Fibroblast of lung (primary cell): Measurements from ENCODE around the gene ATP5F1C. TPM values are rescaled to one million over a fixed set of nuclear protein-coding genes. Genes with fewer than 3 reads are reported as not detected.

Experiments
- DNase-seq, 2 donors: peaks; one replicate each; pipeline versions ENCODE4 v3.0.0 to v3.0.0-alpha.2; 2010; ENCODE audit warnings: low read depth in 2 of 2
- H2AFZ ChIP-seq: 2 replicates; pipeline ENCODE4 v1.5.1; 2012; ENCODE audit warnings: low read length, control low read depth, inconsistent platforms
- H3K27ac ChIP-seq: 2 replicates; pipeline ENCODE4 v1.5.1; 2011; ENCODE audit warnings: low read length, control low read depth; ENCODE audit not compliant: insufficient read depth
- H3K27me3 ChIP-seq: 2 replicates; pipeline ENCODE4 v1.5.1; 2011; ENCODE audit warnings: mild to moderate bottlenecking, low read length; ENCODE audit not compliant: control insufficient read depth, insufficient read depth
- H3K36me3 ChIP-seq: 2 replicates; pipeline ENCODE4 v1.5.1; 2011; ENCODE audit warnings: low read length; ENCODE audit not compliant: control insufficient read depth, insufficient read depth
- H3K4me1 ChIP-seq: 2 replicates; pipeline ENCODE4 v1.5.1; 2011; ENCODE audit warnings: low read length; ENCODE audit not compliant: control insufficient read depth, insufficient read depth; ENCODE audit errors: extremely low read depth
- H3K4me2 ChIP-seq: 2 replicates; pipeline ENCODE4 v1.5.1; 2011; ENCODE audit warnings: low read length, control low read depth; ENCODE audit not compliant: insufficient read depth; ENCODE audit errors: extremely low read depth
- H3K4me3 ChIP-seq, 4 experiments: fragments of 200-600 bp in 1 of 4; sonication (generic) in 1 of 4; replicated peaks in 1 of 4; 2 replicates each; pipeline ENCODE4 v1.5.1; 2011 to 2016; ENCODE audit warnings: low read length in 4 of 4, low read depth in 3 of 4, mild to moderate bottlenecking in 3 of 4, control low read depth in 2 of 4, inconsistent platforms in 1 of 4, mixed read lengths in 1 of 4; ENCODE audit not compliant: insufficient read depth in 1 of 4; ENCODE audit errors: control extremely low read depth in 1 of 4
- H3K79me2 ChIP-seq: 2 replicates; pipeline ENCODE4 v1.5.1; 2012; ENCODE audit warnings: mild to moderate bottlenecking, low read length, inconsistent platforms; ENCODE audit not compliant: control insufficient read depth, insufficient read depth
- H3K9ac ChIP-seq: 2 replicates; pipeline ENCODE4 v1.5.1; 2011; ENCODE audit warnings: mild to moderate bottlenecking, low read length, control low read depth; ENCODE audit not compliant: insufficient read depth
- H3K9me3 ChIP-seq: 2 replicates; pipeline ENCODE4 v1.5.1; 2012; ENCODE audit warnings: low read depth, low read length; ENCODE audit not compliant: control insufficient read depth, insufficient read depth
- H4K20me1 ChIP-seq: 2 replicates; pipeline ENCODE4 v1.5.1; 2011; ENCODE audit warnings: low read length; ENCODE audit not compliant: control insufficient read depth, insufficient read depth; ENCODE audit errors: extremely low read depth
- CTCF ChIP-seq, 2 donors: IDR thresholded peaks in 1 of 2; conservative IDR thresholded peaks in 1 of 2; 1 replicate in 1 of 2; 2 replicates in 1 of 2; pipeline ENCODE4 v1.5.1; 2011 to 2012; ENCODE audit warnings: low read length in 2 of 2, control low read depth in 1 of 2, inconsistent platforms in 1 of 2, low read depth in 1 of 2, mild to moderate bottlenecking in 1 of 2
- EZH2 ChIP-seq: IDR thresholded peaks from 2 replicates; pipeline ENCODE4 v1.5.1; 2012; ENCODE audit warnings: low read length, control low read depth, mild to moderate bottlenecking; ENCODE audit errors: missing control alignments
- polyA plus RNA-seq, 2 donors: library from polyadenylated mRNA; depleted of rRNA in 1 of 2; stranded (reverse) in 1 of 2; unstranded in 1 of 2; fragments of >200 nt; gene quantifications; 2 replicates each; pipeline ENCODE4 v1.2.1, GENCODE V29; 2011 to 2012; ENCODE audit warnings: missing spikeins in 1 of 2
- total RNA-seq: library from RNA; depleted of rRNA; stranded (reverse); fragments of >200 nt; gene quantifications from 2 replicates; pipeline ENCODE4 v1.2.1, GENCODE V29; 2014

ATP5F1C gene
- total and polyA plus RNA-seq, 2 donors (not counting 1 experiment from before 2014, with no cell fraction given), result 170 to 353 TPM

GRCh38 chr10:7787150-7787856 lies 674 bp upstream of the ATP5F1C start:
- H3K27me3 ChIP-seq, result no peaks in the 10 kb centered on the region
- peak in 1 of 2 donors; percentile 23 for DNase-seq

GRCh38 chr10:7788639-7789286 lies 786 bp downstream of the ATP5F1C start:
- peaks cover 97% of the 10 kb centered on the region for H3K79me2 ChIP-seq
- no peaks in the 10 kb centered on the region for H3K36me3 ChIP-seq
- H3K9me3 ChIP-seq, result no peaks in the 10 kb centered on the region
- H3K4me2 ChIP-seq, result peak overlapping the region; percentile 94
- peak overlapping the region; percentile 65 for H2AFZ ChIP-seq
- H3K27me3 ChIP-seq, result no peaks in the 10 kb centered on the region
- H3K9ac ChIP-seq, result peak overlapping the region; percentile 80
- TF ChIP-seq EZH2 (no peak), CTCF (conservative IDR thresholded peaks at IDR 0.05 in 1 of 2, IDR thresholded peaks at IDR 0.05 in 1 of 2; ENCODE audit: low read depth in 1 of 2, low read length in 2 of 2) (no peak)
- peaks cover 2% of the 10 kb centered on the region for H3K4me1 ChIP-seq
- H3K4me3 ChIP-seq, result peak overlapping the region; percentile 73 to 91 (median 80)
- H4K20me1 ChIP-seq, result no peaks in the 10 kb centered on the region
- peak overlapping the region; percentile 78 for H3K27ac ChIP-seq
- DNase-seq, result peak; percentile 24 to 35

More at GRCh38 chr10:7787150-7787856, 674 bp upstream of the ATP5F1C start:
- H2AFZ ChIP-seq, result peak overlapping the region; percentile 95
- H4K20me1 ChIP-seq, result no peaks in the 10 kb centered on the region
- H3K79me2 ChIP-seq, result peaks cover 90% of the 10 kb centered on the region
- no peaks in the 10 kb centered on the region for H3K36me3 ChIP-seq
- peak overlapping the region; percentile 86 for H3K27ac ChIP-seq
- H3K9ac ChIP-seq, result peak overlapping the region; percentile 93
- no peaks in the 10 kb centered on the region for H3K9me3 ChIP-seq
- peaks cover 2% of the 10 kb centered on the region for H3K4me1 ChIP-seq
- peak overlapping the region; percentile 73 to 97 (median 87) for H3K4me3 ChIP-seq
- peak overlapping the region; percentile 78 for H3K4me2 ChIP-seq
- TF ChIP-seq EZH2 (no peak), CTCF (conservative IDR thresholded peaks at IDR 0.05 in 1 of 2, IDR thresholded peaks at IDR 0.05 in 1 of 2; ENCODE audit: low read depth in 1 of 2, low read length in 2 of 2) (no peak)

- H3K79me2 ChIP-seq, result peaks cover 98% of the 10 kb centered on the region
- peak; percentile 17 to 56 for DNase-seq
- TF ChIP-seq CTCF (conservative IDR thresholded peaks at IDR 0.05 in 1 of 2, IDR thresholded peaks at IDR 0.05 in 1 of 2; ENCODE audit: low read depth in 1 of 2, low read length in 2 of 2), result no peak
- TF ChIP-seq EZH2, result no peak
- no peaks in the 10 kb centered on the region for H3K27me3 ChIP-seq
- no peaks in the 10 kb centered on the region for H3K36me3 ChIP-seq
- peak overlapping the region; percentile 94 for H3K4me2 ChIP-seq
- H4K20me1 ChIP-seq, result no peaks in the 10 kb centered on the region
- H3K9me3 ChIP-seq, result no peaks in the 10 kb centered on the region
- H3K9ac ChIP-seq, result peak overlapping the region; percentile 80
- H2AFZ ChIP-seq, result no peak overlapping the region
- H3K4me1 ChIP-seq, result peaks cover 2% of the 10 kb centered on the region
- H3K4me3 ChIP-seq, result peak overlapping the region; percentile 73 to 91 (median 80)
- no peak overlapping the region for H3K27ac ChIP-seq
Observed at GRCh38 chr10:7789390-7789789, 1.4 kb downstream of the ATP5F1C start.
